CD4-positive, alpha-beta T cell treated with Interleukin-21 for 1 hour (primary cell): ENCODE data around the gene HTT.

Experiments
- DNase-seq: peaks from one replicate; pipeline ENCODE4 v3.0.0-alpha.2; 2020

The HTT gene

DNA sequence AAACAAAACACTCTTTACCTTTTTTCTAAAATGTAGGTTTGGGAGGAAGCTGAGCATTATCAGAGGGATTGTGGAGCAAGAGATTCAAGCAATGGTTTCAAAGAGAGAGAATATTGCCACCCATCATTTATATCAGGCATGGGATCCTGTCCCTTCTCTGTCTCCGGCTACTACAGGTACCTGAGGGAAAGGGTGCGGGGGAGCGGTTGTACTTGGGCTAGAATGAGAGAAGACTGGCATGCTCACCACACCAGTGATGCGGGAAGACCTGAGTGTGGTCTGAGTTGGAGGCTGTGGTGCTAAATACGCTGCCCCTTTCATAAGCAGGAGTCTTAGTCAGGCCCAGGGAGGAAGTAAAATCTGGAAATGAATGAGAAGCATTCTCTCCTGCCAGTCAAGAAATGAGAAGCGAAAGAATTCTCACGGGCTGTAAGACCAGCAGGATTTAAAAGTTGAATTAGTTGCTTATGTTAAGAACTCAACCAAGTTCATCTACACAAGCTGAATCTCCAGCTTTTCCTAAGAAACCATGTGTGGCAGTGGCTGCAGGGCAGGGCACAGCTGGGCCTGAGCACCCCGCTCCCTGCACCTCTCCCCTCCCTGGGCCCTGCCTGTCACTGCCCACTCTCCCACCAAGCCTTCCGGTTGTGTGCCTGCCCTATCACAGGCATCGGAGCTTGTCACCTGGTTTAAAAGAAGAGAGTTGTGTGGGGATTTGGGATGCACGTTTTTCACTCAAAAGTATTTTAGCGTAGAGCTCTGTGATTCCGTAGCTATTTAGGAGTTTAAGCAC, 149.7 kb downstream of the HTT start:
- no peak for DNase-seq

DNA sequence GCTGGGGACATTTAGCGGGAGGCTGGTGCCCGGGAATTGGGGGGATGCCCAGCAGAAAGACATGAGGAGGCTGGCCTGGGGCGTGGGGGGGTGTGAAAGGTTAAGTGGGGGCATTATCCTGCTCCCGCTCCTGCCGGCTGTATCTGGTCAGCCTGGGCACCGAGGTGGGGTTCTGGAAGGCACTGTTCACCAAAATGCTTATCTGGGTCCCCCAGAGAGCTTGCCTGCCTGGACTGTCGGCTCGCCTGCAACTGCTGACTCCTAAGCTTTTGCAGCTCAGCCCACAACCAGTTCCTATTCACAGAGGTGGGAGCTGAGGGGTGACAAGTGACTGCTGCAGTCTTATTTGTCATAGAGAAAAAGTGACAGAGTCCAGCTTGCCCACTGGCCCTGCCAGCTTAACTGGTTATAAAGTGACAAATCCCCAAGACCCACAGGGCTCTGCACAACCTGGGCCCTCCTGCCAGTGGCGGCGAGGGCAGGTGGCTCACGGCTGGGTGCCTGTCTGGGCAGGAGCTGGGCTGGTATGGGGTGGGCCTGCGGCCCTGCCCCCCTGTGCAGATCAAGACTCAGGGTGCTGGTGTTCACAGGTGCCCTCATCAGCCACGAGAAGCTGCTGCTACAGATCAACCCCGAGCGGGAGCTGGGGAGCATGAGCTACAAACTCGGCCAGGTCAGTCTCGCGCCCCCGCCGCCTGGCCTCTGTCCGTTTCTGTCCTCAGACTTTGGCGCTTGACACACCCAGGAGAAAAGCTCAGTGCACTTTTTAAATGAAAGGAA, 150.8 kb downstream of the HTT start:
- DNase-seq: no peak

DNA sequence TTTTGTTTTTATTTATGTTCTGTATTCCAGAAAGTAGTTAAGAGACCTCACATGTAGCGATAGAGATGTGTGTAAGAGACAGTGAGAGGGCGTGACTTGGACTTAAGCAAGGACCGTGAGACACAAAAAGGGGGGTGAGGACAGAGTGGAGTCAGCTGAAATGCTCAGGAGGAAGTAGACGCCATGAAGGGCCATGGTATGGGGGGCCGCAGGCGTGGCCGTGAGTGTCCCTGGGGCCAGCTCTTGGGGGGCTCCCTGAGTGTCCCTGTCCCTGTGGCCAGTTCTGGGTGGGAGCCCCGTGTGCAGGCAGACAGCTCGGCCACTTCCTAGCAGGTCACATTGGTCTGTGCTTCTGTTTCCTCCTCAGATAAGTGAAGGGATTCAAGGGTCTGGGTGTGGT, 151.5 kb downstream of the HTT start:
- no peak for DNase-seq

DNA sequence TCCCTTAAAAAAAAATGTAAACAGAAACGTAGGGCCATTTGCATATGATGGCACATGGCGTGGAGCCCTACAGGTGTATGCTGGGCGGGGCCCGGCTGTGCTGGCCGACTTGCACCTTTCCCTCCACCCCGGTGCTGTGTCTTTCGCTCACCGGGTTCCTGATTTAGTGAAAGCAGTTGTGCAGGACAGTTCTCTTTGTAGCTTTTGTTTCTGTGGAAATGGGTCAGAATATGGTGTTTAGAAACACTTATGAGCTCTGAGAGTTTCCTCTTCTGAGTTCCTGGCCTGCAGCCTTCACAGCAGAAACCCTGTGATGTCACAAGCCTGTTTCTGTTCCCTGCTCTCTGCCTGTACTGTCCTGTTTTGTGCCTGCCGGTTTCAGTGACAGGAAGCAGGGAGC, 152.0 kb downstream of the HTT start:
- peak; percentile 17 for DNase-seq

DNA sequence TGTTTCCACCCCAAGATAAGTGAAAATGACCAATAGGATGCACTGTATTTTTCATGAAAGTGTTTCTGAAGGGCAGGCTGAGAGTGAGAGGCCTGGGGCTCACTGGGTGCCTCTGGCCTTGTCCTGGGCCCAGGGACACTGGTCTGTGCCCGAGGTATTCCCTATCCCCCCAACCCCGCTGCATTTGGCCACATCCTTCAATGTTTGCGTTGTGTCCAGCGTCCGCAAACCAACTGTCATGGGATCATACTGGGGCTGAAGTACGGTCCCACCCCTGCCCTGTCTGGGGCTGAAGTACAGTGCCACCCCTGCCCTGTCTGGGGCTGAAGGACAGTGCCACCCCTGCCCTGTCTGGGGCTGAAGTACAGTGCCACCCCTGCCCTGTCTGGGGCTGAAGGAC, 152.5 kb downstream of the HTT start:
- no peak for DNase-seq

DNA sequence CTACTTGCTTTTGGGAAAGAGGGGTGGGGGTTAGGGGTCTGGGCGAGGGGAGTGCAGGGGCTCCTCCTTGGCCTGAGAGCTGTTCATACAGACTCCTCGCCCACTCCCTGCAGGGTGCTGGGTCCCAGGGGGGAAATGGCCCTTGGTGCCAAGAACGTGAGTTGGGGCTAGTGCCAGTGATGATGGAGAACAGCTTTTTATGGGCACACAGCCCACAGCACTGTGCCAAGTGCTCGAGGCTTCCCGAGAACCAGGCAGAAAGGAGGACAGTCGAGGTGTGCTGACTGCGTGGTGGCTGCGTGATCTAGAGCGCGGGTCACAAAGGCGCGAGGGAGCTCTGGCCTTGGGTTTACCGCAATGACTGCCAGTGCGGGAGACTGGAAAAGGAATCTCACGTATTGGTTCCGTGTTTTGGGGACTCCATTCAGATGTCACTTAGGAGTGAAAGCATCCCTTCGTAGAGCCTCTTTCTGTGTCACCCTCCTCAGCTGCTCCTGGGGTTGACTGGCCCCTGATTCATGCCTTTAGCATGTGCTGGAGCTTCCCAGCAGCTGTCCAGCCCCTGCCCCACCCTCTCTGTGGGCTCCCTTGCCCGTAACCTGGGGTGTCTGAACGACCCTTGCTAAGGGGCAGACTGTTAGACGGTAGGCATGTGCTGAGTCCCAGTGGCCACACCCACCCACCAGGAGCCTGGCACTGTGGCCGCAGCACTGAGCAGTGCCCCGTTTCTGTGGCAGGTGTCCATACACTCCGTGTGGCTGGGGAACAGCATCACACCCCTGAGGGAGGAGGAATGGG, 153.6 kb downstream of the HTT start:
- DNase-seq: no peak

DNA sequence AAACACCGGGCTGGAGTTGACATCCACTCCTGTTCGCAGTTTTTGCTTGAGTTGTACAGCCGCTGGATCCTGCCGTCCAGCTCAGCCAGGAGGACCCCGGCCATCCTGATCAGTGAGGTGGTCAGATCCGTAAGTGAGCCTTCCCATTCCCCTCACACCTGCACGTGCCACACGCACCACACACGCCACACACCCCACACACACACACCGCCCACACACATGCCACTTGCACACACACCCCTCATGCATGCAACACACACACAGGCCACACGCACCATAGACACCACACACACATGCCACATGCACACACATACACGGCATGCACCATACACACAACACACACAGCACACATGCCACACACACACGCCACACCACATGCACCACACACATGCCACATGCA, 154.4 kb downstream of the HTT start:
- no peak for DNase-seq

DNA sequence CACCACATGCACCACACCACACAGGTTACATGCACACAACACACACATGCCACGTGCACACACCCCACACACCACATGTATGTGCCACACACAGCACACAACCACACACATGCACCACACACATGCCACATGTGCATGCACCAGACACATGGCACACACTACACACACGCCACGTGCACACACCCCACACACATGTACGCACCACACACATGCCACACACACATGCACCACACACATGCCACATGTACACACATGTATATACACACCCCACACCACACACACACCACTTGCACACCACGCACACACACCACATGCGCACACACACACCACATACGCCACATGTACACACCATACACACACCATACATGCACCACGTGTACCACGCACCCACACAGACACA, 154.8 kb downstream of the HTT start:
- no peak for DNase-seq

DNA sequence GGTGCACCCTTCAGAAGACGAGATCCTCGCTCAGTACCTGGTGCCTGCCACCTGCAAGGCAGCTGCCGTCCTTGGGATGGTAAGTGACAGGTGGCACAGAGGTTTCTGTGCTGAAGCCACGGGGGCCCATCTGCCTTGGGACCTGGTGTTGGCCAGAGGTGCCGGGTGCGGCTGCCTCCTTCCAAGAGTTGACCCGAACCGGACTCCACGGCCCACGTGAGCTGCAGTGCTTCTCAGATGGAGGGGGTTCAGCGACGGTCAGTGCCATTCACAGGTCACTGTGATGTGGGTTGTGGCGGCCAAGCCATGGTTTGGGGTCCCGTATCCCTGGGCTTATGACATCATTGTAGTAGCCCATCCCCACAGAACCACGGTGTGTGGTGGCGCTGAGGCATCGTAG, 155.5 kb downstream of the HTT start:
- no peak for DNase-seq

DNA sequence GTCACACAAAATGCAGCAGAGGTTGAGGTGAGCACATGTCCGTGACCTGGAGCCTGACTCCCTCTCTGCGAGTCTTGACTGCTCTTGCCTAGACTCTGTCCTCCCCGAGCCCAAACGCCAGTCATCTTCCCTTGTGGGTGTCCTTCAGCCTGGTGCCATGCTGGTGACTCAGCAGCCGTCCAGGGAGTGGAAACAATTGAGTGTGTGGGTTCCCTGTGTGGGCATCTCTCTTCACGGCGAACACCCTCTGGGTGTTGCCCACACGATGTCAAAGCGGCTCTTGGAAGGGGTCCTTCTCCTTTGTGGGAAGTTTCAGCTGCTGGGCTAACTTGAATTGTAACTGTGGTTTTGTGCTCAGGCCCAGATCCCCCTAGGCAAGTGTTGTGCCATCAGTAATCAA, 157.0 kb downstream of the HTT start:
- no peak for DNase-seq

DNA sequence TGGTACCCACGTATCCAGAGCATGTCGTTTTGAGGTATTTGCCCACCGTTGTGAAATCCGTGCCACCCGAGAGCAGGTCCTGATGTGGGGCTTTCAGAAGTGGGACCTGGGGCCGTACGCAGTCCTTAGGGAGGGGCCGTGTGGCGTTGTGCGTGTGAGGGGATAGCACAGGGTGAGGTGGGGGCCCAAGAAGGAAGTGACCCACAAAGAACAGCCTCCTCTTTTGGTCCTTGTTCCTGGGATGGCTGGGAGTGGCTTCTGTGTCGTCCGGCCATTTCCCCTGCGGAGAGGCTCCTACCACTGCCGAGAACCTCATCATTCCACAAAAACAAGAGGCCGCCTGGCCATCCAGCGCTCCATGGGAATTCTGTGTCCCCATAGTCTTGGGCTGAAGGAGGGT, 157.5 kb downstream of the HTT start:
- no peak for DNase-seq

DNA sequence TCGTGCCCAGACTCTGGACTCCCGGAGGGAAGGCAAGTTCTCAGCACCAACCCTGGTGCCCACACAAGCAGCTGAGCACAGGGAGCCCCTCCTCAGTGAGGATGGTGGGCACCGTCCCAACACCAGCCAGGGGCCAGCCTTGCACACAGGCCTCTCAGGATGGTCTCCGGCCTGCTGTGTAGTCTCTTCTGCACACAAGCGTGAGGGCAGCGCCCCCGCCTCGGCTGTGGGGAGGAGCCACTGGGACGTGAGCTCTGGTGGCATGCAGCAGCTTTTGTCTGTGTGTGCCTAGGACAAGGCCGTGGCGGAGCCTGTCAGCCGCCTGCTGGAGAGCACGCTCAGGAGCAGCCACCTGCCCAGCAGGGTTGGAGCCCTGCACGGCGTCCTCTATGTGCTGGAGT, 158.4 kb downstream of the HTT start:
- no peak for DNase-seq

DNA sequence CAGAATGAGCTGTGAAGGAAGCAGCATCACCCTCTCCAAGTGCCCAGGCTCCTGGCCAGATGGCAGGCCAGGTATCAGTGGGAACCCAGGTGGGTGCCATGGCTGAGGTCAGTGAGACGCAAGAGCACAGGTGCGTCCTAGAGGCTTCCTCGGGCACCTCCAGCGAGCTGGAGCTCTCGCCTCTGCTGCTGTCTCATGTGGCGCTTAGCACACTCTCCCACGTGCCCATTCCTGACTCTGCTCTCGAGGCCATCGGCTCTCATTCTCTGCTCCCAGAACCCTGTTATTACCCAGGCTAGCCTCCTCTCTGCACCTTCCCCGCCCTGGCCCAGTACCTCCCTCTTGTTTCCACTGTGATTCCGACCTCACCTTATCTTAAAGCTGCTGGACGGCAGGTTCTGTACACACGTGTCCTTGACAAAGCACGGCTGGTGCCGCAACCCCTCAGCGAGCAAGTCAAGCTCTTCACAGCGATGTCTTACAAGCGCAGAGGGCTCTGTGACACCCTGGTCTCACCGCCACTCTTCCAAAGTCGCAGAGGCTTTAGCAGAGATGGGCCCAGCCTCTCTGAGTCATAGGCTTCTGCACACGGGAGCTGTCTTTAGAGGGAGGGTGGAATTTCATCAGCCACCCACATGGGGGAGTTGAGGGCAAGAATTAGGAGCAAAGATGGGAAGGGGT, 159.1 kb downstream of the HTT start:
- no peak for DNase-seq

DNA sequence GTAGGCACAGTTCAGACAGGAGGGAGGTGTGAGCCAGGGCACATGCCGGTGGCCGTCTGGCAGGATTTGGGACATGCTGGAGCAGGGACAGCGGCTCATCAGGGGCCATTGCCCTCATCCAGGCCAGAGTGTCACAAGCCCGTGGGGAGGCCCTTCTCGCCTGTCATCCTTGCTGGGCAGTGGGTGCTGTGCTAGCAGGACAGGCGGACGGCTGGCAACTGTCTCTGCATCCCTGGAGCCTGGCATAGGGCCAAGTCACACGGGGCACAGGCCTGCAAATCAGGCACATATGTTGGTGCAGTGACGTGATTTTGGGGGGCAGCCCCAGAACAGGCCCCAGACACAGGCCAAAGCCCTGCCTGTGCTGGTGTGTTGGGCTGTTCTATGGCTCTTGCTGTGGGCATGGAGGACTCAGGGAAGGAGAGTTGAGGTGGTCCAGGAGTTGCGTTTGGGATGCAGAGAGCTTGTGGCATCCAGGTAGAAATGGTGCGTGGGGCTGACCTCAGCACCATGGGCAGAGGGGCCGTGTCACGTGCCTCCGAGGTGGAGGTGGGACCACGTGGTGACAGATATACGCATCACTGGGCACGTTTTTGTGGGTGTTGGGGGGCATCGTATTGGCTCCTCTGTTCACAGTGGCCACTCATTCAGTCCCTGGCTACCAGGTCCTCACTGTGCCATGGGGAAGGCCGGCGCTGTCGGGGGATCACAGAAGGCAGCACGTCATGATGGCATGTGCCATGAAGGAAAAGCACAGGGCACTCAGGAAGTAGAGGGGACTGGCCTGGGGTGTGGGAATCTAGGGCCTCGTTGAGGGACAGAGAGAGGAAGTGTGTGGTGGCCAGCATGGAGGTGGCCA, 159.9 kb downstream of the HTT start:
- DNase-seq: no peak

DNA sequence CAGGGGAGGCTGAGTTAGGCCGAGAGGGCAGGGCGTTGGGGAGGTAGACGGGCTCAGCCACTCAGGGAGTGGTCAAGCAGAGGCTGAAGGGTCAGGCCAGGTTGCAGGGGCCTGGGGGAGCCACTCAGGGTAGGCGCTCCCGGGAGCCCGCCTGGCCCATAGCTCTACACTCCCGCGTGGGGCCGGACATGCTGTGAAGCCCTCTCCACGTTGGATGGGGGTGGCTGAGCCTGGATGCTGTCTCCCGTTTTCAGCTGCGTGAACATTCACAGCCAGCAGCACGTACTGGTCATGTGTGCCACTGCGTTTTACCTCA, 160.5 kb downstream of the HTT start:
- no peak for DNase-seq

DNA sequence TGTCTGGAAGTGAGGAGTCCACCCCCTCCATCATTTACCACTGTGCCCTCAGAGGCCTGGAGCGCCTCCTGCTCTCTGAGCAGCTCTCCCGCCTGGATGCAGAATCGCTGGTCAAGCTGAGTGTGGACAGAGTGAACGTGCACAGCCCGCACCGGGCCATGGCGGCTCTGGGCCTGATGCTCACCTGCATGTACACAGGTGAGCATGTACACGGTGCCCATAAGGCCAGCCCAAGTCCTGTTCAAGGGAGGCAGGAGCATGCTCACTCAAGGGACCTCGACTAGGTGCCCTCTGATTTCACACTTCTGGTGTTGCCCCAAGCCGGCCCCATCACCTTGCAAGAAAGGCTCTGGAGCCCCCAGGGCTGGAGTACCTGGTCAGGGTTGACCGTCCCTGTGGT, 161.1 kb downstream of the HTT start:
- DNase-seq: no peak

DNA sequence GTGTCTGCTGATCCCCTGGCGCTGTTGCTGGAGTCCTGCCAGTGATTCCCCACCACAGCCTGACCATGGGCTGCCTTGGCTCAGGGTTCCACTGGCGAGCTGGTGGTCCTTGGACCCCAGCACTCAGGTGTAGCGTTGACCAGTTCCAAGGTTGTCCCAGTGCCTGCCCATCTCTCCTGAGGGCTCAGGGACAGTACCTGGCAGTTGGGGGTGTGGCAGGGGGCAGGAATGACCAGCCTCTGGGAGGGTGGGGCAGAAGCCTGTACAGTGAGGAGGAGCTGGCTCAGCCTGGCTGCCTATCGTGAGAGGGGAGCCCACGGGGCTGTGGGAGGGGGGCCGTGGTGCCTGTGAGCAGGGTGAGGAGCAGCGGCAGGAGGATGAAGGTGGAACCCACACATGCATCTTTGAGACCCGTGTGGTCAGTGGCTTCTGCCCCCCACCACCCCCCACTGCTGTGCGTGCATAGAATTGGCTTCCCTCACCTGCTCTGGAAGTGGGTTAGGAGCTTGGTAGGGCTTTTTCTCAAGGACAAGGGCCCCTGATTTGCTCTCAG, 161.9 kb downstream of the HTT start:
- DNase-seq: no peak

DNA sequence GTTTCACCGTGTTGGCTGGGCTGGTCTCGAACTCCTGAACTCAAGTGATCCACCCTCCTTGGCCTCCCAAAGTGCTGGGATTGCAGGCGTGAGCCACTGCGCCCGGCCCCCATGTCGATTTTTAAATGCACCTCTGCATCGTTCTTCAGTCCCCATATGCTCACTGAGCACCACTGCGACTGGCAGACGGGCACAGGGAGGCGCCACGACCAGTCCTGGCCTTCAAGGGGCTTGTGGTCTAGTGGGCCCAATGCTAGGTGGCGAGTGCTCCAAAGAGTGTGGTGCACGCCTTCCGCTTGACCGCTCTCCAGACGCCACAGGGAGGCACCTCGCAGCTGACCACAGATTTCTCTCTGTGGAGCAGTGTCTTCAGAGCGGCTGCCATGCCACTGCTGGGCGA, 162.8 kb downstream of the HTT start:
- no peak for DNase-seq

DNA sequence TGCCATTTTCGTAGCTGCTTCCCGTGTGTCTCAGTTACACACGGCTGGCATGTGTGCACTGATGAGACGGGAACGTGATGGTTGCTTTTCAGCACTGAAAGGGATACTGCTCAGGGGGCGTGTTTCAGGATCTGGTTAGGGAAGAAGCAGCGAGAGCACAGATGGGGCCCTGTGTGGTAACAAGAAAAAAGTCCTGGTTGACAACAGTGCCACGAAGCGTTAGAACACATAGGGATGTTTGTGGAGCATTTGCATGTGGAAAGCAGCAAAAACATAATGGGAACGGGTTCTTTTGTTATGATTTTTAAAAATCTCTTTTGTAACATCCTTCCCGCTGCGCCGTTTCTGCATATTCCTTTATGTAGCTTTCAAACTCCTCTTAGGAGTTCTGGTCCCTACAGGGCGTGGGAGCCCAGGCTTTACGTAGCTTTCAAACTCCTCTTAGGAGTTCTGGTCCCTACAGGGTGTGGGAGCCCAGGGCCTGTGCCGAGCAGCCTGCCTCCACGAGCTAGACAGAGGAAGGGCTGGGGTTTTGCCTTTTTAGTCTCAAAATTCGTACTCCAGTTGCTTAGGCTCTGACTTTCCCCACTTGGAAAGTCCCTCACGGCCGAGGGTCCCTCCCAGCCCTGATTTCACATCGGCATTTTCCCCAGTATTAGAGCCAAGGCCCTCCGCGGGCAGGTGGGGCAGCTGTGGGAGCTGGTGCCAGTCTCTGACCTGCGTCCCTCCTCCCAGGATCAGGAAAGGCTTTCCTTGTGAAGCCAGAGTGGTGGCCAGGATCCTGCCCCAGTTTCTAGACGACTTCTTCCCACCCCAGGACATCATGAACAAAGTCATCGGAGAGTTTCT, 163.5 kb downstream of the HTT start:
- DNase-seq: no peak

DNA sequence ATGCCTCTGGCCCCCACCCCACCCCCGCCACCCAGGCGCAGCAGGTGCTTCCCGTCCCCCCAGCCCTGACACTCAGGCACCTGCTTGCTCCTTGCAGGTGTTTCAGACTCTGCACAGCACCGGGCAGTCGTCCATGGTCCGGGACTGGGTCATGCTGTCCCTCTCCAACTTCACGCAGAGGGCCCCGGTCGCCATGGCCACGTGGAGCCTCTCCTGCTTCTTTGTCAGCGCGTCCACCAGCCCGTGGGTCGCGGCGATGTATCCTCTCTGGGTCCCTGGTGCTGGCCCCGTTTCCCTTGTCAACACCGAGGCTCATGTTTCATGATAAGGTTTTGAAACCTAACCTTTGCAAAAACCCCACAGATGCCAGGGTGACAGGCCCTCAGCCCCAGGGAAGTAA, 164.2 kb downstream of the HTT start:
- DNase-seq: no peak

DNA sequence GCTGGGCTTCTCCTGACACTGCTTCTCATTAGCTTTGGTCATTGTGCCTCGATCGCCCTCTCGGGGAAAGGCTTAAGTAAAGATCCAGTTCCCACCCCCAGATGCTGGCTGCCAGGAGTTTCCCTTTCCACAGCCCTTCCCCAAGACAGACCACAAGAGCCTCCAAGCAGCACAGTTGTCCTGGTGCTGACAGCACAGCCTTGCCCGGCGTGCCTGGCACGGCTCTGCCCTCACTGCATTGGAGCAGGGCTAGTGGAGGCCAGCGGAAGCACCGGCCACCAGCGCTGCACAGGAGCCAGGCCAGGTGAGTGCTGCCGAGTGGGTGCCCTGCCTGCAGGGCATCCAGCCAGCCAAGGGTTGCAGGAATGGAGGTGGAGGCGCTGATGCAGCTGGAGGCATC, 164.8 kb downstream of the HTT start:
- no peak for DNase-seq
